GM12801 (cell line): Measurements from ENCODE around the gene TMCC1.

Source experiments
- TF ChIP-seq, protein P1 (sequence below): IDR thresholded peaks from one replicate; pipeline ENCODE4 v1.5.1; 2011; ENCODE audit warnings: control low read depth; ENCODE audit not compliant: insufficient read length; ENCODE audit errors: extremely low read depth

Gene TMCC1

DNA sequence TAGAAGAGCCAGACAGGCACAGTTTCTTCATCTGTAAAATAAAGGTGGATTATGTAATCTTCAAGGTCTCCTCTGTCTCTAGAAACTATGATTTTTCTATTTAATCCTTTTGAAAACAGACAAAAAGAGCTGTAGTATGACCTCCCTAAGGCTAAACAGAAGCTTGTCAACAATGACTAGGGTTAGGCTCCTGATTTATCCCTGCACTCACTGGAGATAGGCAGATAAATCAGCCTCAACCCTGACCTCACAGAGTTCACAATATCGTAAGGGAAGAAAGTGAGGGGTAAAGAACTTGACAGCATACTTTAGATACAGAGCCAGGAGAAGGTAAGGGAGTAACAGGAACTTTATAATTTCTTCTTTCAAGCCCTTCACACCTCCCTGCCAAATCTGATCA is 124.8 kb downstream of the TMCC1 start:
- TF ChIP-seq, protein P1, sequence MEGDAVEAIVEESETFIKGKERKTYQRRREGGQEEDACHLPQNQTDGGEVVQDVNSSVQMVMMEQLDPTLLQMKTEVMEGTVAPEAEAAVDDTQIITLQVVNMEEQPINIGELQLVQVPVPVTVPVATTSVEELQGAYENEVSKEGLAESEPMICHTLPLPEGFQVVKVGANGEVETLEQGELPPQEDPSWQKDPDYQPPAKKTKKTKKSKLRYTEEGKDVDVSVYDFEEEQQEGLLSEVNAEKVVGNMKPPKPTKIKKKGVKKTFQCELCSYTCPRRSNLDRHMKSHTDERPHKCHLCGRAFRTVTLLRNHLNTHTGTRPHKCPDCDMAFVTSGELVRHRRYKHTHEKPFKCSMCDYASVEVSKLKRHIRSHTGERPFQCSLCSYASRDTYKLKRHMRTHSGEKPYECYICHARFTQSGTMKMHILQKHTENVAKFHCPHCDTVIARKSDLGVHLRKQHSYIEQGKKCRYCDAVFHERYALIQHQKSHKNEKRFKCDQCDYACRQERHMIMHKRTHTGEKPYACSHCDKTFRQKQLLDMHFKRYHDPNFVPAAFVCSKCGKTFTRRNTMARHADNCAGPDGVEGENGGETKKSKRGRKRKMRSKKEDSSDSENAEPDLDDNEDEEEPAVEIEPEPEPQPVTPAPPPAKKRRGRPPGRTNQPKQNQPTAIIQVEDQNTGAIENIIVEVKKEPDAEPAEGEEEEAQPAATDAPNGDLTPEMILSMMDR = no peak

DNA sequence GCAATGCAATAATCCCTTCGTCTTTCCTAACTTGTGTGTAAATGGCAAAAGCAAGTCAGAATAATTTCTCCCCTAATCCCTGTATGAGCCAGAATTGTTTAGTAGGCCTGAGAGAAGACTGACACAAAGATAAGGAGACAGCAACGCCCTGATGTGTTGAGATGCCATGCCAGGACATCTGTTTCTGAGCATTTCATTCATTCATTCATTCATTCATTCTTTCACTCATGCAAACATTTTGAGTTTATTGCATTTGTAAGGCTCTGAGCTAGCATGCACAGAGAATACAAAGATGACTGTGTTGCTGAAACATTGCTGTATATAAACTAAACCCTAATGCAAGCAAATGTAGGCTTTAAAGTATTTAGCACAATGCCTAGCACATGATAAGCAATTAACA is 127.4 kb downstream of the TMCC1 start:
- TF ChIP-seq, protein P1 = no peak

DNA sequence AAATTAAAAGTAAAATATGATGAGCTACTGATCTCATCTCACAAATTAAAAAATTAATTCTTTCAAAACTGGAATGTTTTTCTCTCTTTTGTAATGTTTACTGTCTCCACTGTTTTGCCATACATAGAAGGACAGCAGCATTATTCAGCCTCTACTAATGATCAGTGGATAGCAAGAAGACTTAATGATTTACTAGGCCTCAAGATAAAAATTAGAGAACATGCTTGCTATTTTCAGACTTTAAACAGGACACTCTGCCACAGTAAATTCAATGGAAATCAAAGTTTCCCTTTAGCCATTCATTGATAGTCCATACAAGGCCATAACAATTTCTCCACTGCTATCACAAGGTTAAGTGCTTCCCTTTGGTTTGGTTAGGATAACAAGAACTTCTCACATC is 129.4 kb downstream of the TMCC1 start:
- TF ChIP-seq, protein P1 = no peak

DNA sequence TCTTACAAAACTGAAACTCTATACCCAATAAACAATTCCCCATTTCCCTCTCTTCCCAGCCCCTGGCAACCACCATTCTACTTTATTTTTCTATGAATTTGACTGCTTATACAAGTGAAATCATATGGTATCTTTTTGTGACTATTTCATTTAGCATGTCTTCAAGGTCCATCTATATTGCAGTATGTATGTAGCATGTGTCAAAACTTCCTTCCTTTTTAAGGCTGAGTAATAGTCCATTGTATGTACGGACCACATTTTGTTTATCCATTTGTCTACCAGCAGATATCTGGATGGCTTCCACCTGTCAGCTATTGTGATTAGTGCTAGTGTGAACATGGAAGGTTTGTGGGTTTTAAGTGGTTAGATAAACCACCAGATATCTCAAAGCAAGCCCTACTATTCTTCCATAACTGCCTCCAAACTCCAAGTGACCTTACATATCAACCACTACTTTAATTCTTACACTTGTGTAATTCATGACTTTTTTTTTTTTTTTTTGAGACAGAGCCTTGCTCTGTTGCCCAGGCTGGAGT is 134.7 kb downstream of the TMCC1 start:
- TF ChIP-seq, protein P1 = no peak

DNA sequence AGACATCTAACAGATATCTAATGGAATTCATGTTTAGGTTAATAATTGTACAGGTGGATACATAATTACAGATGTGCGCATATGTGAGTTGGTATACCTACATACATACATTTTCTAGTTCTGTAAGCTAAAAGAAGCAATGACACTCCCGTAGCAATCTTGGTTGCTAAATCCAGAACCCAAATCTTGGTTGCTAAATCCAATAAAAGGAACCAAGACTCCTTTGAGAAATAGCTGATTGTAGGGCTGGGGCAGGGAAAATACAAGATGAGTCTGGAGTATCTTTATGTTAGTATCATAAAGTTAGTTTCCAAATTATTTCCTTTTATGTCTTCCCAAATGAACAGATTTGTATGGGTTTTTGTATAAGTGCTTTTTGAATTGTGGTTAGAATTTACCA is 135.2 kb downstream of the TMCC1 start:
- TF ChIP-seq, protein P1 = no peak

DNA sequence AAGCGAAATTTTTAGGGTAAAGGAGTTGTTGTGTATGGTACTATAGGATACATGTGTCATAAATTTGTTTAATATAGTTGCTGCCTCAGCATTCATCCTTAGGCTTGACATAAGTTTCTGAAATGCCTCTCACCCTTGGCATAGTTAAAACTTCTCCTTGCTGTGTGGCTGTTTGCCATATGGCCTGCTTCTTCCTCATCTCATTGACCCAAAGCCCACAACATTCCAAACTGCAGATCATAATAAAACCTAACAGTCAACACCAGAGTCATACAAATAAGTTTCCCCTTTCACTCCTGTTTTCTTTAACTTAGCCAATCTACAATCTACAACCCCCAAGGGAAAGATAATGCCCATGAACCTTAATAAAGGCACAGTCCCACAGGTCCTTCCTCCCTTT is 136.6 kb downstream of the TMCC1 start:
- TF ChIP-seq, protein P1 = no peak

DNA sequence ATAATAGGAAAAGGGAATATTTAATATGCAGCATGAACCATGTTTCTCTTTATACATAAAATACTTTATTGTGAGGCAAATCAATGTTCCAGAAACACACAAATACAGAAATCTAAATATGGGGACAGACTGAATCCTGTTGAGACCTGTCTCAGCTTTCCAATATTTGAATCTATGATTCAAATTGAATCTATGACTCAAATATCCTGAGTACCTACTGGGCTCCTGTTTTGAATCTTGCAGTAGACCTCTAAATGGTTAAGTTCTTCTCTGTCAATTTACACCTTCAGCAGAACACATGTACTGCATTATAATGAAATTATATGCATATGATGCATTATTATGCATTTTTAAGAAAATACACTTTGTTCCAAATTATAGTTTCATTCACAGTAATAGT is 143.8 kb downstream of the TMCC1 start:
- TF ChIP-seq, protein P1 = no peak
